Germinal center (tissue), 1 donor: ENCODE data around the gene CFAP58.

ENCODE experiments used
- DNase-seq: peaks from one replicate; pipeline ENCODE4 v3.0.0; 2012; ENCODE audit warnings: mixed read lengths, low spot score

The CFAP58 gene

GRCh38 chr10:104376784-104377300, 23.2 kb downstream of the CFAP58 start:
- no peak for DNase-seq

DNA sequence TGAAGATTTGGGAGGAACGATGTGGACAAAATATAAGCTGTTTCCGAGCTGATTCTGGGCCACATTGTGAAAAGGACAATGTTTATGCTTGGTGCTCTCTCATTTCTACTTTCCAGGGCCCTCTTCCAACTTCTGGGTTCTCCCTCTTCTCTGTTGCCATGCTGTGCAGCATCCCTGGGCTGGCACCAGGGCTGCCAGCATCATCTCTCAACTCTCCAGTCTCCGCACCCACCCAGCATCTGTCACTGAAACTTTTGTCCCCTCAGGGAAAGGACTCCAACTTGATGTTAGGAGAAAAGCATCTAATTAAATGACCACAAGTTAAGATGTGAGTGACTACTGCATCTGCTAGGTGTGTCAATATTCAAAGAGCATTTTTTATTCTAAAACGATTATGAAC, 26.7 kb downstream of the CFAP58 start:
- no peak for DNase-seq

DNA sequence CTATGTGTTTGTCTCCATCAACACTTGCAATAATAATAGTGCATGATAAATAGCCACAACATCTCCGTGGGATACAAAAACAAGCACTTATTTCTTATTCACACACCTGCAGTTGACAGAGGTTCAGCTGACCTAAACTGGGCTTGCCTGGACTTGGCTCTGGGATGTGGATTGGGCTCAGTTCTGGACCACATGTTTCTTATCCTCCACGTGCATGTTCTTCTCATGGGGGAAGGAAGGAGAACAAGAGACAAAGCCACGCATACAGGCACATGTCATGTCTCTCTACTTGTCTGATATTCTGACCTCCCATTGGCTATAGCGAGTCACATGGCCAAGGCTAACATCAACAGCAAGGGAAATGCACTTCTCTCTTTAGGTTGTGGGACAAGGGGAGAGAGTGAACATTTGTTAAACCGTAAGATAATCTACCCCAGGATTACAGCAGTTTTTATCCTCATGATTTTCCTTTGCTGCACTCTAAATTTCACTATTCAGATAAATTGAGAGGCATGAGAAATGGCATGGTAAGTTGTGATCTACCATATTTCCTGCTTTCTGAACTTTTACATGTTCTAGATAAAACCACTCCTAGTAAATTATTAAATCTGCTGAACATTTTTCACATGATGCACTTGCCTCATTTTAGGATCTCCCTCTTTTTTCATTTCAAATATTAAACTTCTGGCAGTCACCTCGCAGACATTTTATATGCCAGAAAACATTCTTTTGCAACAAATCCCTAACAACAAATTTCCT, 33.7 kb downstream of the CFAP58 start:
- DNase-seq, result peak; percentile 24

- DNase-seq, result no peak
Observed at GRCh38 chr10:104388830-104389229, 35.2 kb downstream of the CFAP58 start.

DNA sequence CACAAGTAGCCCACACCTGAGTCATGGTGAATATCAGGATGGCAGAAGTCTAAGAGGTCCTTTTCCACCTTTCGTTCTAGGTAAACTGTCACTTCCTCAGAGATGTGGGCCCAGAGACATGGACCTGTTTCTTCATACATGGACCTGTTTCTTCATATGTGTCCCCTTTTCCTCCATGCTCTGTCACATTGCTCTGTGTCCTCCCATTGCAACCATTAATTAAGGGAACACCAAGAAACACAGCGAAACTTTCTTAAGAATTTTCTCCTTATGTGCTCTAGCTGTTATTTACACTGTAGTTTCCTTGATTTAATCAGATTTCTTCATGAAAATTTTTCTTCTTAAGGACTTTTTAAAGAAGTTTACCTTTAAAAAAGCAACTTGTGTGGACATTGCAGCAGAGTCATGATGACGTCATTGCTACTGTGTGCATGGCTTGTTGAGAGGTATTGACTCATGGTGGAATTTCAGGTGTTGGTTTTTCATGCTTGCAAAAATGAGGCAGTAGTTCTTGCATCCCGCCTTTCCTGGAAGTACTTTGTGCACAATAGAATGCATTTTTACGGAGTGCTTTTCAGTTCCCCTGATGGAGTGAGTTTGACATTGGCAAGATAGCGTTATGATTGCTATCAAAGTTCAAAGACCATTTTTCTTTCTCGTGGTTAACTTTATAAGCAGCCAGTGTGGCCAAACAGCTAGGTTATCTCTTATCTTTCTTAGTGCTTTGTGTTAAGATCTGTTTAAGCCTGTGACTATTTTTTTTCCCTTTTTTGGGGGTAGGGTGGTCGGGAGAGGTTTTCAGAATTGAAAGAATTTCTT, 37.7 kb downstream of the CFAP58 start:
- DNase-seq, result no peak

GRCh38 chr10:104391969-104392296, 38.3 kb downstream of the CFAP58 start:
- DNase-seq, result no peak

GRCh38 chr10:104393387-104393786, 39.8 kb downstream of the CFAP58 start:
- DNase-seq, result no peak

DNA sequence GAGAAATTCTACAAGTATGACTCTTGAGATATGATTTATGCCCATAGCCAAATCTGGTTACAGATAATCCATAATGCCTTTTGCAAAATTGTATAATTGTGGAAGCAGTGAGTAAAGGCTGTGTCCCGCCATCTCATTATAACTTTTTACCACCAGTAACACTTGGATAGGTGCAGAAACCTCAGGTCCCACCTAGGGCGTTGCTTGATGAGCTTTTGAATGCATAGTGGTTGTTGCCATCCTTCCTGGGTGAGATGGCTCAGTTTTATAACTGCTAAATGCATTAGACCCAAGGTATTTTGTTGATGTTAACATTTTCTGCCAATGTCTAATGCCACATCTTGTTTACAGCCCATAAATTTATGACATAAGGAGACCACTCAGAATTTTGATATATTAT, 42.9 kb downstream of the CFAP58 start:
- no peak for DNase-seq

DNA sequence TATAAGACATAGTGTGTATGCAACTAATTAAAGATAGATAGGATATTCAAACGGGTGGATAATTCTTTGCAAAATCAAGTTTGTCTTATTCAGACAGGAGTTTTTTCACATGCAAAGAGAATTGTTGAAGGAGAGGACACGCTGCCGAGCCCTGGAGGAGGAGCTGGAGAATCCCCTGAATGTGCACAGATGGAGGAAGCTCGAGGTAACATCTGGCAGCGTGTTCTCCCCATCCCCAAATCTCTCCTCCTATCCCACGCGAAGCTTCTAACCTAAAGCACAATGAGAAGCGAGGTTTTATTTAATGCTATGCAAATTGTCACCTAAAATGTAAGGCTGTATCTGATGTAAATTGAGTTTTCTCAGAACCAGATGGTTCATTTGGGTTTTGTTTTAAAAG, 50.0 kb downstream of the CFAP58 start:
- DNase-seq, result no peak

DNA sequence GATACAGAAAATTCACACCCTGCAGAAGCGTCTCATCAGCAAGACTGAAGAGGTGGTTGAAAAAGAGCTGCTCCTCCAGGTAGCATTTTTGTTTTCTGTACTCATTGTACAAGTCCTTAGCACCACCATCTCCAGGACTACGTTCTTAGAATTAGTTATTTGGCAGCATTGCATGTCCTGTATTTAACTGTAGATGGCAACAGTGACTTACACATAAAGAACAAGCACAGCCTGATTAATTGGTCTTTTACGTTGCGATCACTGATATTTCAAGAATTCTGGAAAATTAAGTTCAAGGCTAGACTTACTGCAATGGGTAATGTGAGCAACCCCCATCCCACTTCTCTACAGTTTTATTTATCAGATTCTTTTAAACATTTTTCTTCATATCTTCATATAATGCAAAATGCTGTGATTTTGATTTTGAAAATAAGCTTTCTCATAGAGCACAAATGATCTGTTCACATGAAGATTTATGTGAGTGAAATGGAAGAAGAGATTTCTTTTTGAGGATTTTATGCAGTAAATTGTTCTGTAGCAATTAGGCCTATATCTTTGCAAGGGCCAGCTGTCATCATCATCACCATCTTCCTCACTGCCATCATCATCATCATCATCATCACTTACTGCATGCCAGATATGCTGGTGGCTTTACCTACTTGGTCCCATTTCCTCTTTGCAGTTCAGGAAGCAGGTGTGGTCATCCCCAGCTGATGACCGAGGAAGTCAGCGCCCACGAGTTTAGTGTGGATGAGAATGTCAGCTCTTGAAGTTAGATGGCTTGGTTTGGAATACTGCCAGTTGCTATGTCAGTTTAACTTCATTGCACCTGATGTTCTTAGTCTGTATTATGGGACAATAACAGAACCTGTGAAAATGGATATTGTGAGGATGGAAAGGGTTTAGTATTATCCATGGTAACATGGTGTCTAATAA, 53.4 kb downstream of the CFAP58 start:
- DNase-seq, result no peak

DNA sequence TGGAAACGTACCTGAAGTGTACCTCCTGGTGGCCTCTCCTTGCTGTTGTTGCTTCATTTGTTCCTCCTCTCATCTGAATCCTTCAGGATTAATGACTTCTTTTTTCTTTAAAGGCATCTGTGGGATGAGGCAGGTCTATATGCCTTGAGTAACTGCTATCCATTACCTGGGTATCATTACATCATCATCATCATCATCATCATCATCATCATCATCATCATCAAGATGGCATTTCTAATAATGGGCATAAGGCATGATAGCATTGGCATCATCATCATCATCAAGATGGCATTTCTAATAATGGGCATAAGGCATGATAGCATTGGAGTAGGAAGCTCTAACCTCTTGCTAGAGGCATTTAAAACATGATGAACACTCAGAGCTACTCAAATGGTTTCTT, 59.9 kb downstream of the CFAP58 start:
- no peak for DNase-seq

- no peak for DNase-seq
Observed at GRCh38 chr10:104415526-104416165, 62.0 kb downstream of the CFAP58 start.

GRCh38 chr10:104416851-104417250, 63.2 kb downstream of the CFAP58 start:
- DNase-seq, result no peak

DNA sequence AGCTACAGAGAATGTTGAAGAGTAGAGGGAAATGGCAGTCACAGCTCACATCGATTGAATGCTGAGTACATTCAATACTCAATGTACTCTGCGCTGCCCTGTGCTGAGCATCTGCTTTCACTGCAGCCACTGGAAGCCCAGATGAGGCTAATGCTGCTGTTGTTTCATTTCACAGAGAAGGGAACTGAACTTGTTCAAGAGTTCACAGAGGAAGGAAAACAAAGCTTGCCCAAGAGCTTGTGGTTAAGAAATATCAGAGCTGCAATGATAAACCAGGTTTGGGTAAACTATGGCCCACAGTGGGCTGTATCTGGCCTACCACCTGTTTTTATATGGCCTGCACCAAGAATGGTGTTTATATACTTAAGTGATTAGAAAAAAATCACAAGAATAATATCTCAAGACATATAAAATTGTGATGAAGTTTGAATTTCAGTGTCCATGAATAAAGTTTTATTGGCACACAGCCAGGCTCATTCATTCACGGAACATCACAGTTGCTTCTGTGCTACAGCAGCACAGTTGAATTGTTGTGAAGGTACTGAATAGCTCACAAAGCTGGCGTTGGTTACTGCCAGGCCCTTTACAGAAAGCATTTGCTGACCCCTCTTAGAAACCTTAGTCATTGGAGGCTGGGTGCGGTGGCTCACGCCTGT, 64.1 kb downstream of the CFAP58 start:
- DNase-seq, result no peak

GRCh38 chr10:104424719-104425118, 71.1 kb downstream of the CFAP58 start:
- DNase-seq, result no peak

GRCh38 chr10:104427989-104428388, 74.4 kb downstream of the CFAP58 start:
- DNase-seq, result no peak

DNA sequence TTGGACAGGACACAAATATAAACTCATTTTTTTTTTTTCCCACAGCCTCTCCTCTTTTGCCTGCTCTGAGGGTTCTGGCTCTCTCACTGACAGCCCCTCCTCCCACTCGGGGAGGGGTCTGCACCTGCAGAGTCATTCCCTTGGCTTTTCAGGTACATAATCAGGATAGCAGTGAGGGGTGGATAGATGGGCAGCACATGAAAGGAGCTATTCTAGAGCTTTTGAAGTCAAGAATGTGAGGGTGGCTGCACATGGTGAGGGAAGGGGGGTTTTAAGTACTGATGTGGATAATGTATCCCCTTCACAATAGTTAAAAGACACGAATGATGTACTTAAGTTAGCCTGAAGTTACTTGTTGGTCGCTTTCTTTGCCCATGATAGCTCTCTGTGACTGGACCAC, 76.2 kb downstream of the CFAP58 start:
- no peak for DNase-seq

- DNase-seq, result no peak
Observed at GRCh38 chr10:104430360-104430759, 76.7 kb downstream of the CFAP58 start.

DNA sequence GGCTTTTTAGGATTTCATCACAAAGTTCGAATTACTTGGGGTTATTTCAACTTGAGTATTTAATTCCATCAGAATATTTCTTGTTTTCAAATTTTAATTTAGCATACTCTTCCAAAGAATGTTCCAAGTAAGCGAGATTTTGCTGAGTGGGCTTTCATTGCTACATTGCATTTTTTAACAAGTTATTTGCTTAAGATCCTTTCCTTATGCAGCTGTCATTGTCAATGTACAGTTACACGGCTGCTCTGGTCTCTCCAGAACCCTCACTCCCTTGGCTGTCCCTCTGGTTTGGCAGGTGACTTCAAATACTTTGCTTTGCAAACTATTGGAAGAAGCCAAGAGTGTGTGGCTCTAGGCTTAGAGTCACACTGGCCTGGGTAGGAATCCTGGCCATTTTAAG, 80.0 kb downstream of the CFAP58 start:
- DNase-seq, result no peak

DNA sequence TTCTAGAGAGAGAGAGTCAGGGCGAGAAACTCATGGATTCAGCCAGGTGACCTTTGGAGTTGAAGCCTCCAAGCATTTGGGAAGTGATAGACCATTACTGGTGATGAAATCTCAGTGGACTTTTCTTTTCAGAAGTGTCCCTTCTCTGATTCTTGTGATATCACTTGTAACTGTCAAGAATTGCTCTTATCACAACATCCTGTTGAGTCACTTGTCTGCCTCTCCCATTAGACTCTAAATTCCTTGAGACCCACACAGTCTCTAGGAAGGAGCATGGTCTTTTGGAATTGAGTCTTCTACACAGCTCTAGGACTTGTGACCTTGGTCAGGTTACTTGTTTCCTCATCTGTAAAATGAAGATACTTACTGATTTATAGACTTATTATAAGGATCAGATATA, 81.0 kb downstream of the CFAP58 start:
- DNase-seq, result no peak

- DNase-seq, result no peak
Observed at GRCh38 chr10:104435822-104436221, 82.2 kb downstream of the CFAP58 start.
